Gastrocnemius medialis (tissue), 4 donors: ENCODE measurements around the gene DMRT3.

Source experiments
- POLR2A ChIP-seq, 2 donors: fragments of 450-650 bp; IDR thresholded peaks; one replicate each; pipeline ENCODE4 v1.6.1; 2017; ENCODE audit warnings: antibody characterized with exemption in 2 of 2, mild to moderate bottlenecking in 2 of 2, moderate library complexity in 2 of 2
- TF ChIP-seq, protein P1 (sequence below), 5 experiments: fragments of 450-650 bp in 3 of 5; fragments of 200-600 bp in 2 of 5; sonication (generic) in 2 of 5; IDR thresholded peaks in 4 of 5; conservative IDR thresholded peaks in 1 of 5; 1 replicate in 4 of 5; 2 replicates in 1 of 5; pipeline ENCODE4 v1.5.1; 2016 to 2019; ENCODE audit warnings: antibody characterized with exemption in 5 of 5, mild to moderate bottlenecking in 3 of 5, moderate library complexity in 3 of 5

DNA sequence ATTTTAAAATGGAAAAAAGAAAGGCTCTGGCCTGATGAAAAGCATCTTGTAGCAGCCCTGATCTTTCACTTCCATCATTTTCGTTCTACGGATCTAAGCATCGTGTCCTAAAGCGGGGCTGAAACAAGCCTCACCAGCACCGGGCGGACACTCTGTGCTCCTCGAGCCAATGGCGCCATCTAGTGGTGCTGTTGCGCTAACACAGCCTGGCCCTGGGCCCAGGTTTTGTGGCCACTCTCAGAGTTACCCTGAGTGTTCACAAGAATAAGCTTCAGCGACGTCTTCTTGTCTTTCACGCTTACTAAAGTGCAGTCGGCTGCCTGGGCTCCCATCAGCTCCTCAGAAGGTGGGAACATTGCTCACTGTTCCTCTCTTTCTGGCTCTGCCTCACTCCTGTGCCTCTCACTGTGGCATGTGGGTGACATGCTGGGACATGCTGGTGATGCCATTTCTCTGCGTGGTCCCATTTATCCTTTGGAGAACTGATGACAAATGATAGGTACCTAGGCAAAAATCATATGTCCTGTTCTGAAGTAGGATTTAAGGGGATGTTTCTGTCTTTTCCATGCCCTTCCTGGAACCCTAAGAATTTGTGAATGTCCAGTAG, 32.7 kb downstream of the DMRT3 start:
- no peak for TF ChIP-seq POLR2A (IDR thresholded peaks at IDR 0.05)
- TF ChIP-seq, protein P1, sequence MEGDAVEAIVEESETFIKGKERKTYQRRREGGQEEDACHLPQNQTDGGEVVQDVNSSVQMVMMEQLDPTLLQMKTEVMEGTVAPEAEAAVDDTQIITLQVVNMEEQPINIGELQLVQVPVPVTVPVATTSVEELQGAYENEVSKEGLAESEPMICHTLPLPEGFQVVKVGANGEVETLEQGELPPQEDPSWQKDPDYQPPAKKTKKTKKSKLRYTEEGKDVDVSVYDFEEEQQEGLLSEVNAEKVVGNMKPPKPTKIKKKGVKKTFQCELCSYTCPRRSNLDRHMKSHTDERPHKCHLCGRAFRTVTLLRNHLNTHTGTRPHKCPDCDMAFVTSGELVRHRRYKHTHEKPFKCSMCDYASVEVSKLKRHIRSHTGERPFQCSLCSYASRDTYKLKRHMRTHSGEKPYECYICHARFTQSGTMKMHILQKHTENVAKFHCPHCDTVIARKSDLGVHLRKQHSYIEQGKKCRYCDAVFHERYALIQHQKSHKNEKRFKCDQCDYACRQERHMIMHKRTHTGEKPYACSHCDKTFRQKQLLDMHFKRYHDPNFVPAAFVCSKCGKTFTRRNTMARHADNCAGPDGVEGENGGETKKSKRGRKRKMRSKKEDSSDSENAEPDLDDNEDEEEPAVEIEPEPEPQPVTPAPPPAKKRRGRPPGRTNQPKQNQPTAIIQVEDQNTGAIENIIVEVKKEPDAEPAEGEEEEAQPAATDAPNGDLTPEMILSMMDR (IDR thresholded peaks at IDR 0.05 in 4 of 5, conservative IDR thresholded peaks at IDR 0.05 in 1 of 5) = peak; percentile 87 to 99 (median 94)
